Right cardiac atrium (tissue), 5 donors: ENCODE results near the gene CFAP300. TPM values are rescaled to one million over a fixed set of nuclear protein-coding genes. Genes with fewer than 3 reads are reported as not detected.

Experiments
- ATAC-seq, 2 donors: fragments of 200-7000 bp; cut with Tn5 transposase; one replicate each; pipeline versions ENCODE4 v1.8.0 to v1.9.1; 2020; ENCODE audit warnings: moderate library complexity in 2 of 2, mild to moderate bottlenecking in 1 of 2
- DNase-seq, 3 donors: peaks; one replicate each; pipeline ENCODE4 v3.0.0-alpha.2; 2020
- H3K27ac ChIP-seq: one replicate; pipeline ENCODE4 v1.5.1; 2013; ENCODE audit warnings: mild to moderate bottlenecking, low read length, control low read depth, moderate library complexity
- H3K27me3 ChIP-seq: one replicate; pipeline ENCODE4 v1.6.1; 2013; ENCODE audit not compliant: control insufficient read depth, insufficient read depth
- H3K4me1 ChIP-seq: one replicate; pipeline ENCODE4 v1.6.1; 2013; ENCODE audit warnings: low read length; ENCODE audit not compliant: control insufficient read depth, insufficient read depth
- H3K4me3 ChIP-seq: one replicate; pipeline ENCODE4 v1.5.1; 2013; ENCODE audit warnings: low read length, control low read depth
- H3K9me3 ChIP-seq: one replicate; pipeline ENCODE4 v1.6.1; 2013; ENCODE audit warnings: low read length; ENCODE audit not compliant: control insufficient read depth
- WGBS: extraction: QIAGEN DNeasy Blood & Tissue Kit; methylation state at CpG from one replicate; pipeline ENCODE4 v1.1.7; 2013; 5-methylcytosine and 5-hydroxymethylcytosine counted together
- intact Hi-C, 4 donors: fragments of 100-400 bp; cut with DNase I; formaldehyde crosslinking; loops; one replicate each; pipeline versions ENCODE4 v1.11.0 to v1.14.0; 2022 to 2023
- polyA plus RNA-seq: library from polyadenylated mRNA; stranded (reverse); fragments of 200-250 nt; gene quantifications from one replicate; pipeline ENCODE4 v1.2.3, GENCODE V29; 2013
- total RNA-seq, 4 donors: library from RNA; stranded (reverse); fragmentation: NEBNext Ultra II Directional; extraction: Animal tissue kit (Norgen Biotek cat#: 25700); gene quantifications; one replicate each; pipeline ENCODE4 v1.2.1, GENCODE V29; 2021
- donor health status: healthy with polysubstance abuse.
- donor health status: DM: no; HTN: yes; CAD: no.
- donor health status: DM: no; HTN: no; CAD: no.
- donor health status: DM: no; HTN: yes; CAD: no; lungs with severe emphysema.
- donor health status: DM: yes; HTN: yes; CAD: no.

CFAP300 gene
- total and polyA plus RNA-seq, 5 donors, result 1.1 to 1.7 (median 1.6) TPM

- WGBS, result under 1% methylated on average over 20 of the region's 20 CpGs
- Histone ChIP-seq H3K27ac (peak overlapping the region; percentile 99), H3K27me3 (no peaks in the 10 kb centered on the region), H3K9me3 (no peaks in the 10 kb centered on the region), H3K4me3 (peak overlapping the region; percentile 99), H3K4me1 (no peaks in the 10 kb centered on the region)
- intact Hi-C loops, result loop anchor here in 2 of 4 donors (10.0 kb wide), 4 partner anchors 53 to 153 kb away; no protein-coding TSS in a partner anchor
- DNase-seq (peak in 2 of 3 donors; percentile 31 to 49), ATAC-seq (peak; percentile 28 to 72)
These were observed 64.7 kb downstream of the CFAP300 start for GRCh38 chr11:102111787-102112508.

GRCh38 chr11:102112509-102112821 is 65.2 kb downstream of the CFAP300 start:
- H3K27me3 ChIP-seq, result no peaks in the 10 kb centered on the region
- H3K4me3 ChIP-seq, result peak overlapping the region; percentile 99
- H3K4me1 ChIP-seq, result peaks cover 1% of the 10 kb centered on the region
- no peak for ATAC-seq
- intact Hi-C loops, result loop anchor here in 2 of 4 donors (10.0 kb wide), 4 partner anchors 52 to 152 kb away; no protein-coding TSS in a partner anchor
- no peak for DNase-seq
- H3K27ac ChIP-seq, result peak overlapping the region; percentile 90
- WGBS, result 15% methylated on average over 5 of the region's 5 CpGs
- no peaks in the 10 kb centered on the region for H3K9me3 ChIP-seq

DNA sequence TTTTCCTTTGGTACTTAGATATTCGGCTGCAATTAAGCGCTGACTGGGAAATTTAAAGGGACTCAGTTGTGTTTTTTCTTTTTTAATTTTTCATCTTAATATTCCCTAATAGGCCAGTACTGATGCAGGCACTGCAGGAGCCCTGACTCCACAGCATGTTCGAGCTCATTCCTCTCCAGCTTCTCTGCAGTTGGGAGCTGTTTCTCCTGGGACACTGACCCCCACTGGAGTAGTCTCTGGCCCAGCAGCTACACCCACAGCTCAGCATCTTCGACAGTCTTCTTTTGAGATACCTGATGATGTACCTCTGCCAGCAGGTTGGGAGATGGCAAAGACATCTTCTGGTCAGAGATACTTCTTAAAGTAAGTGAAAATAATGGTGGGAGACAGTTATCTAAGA is 66.8 kb downstream of the CFAP300 start:
- peaks cover 1% of the 10 kb centered on the region for H3K4me1 ChIP-seq
- no peak for DNase-seq
- ATAC-seq, result no peak
- 59% methylated on average over 4 of the region's 4 CpGs for WGBS
- no peaks in the 10 kb centered on the region for H3K27me3 ChIP-seq
- no peak overlapping the region for H3K4me3 ChIP-seq
- H3K9me3 ChIP-seq, result no peaks in the 10 kb centered on the region
- intact Hi-C loops, result loop anchor here in 2 of 4 donors (10.0 kb wide), 4 partner anchors 51 to 151 kb away; no protein-coding TSS in a partner anchor
- H3K27ac ChIP-seq, result peak overlapping the region; percentile 7

GRCh38 chr11:102115557-102115956 is 68.3 kb downstream of the CFAP300 start:
- Histone ChIP-seq H3K4me3 (no peak overlapping the region), H3K9me3 (no peaks in the 10 kb centered on the region), H3K27ac (no peak overlapping the region), H3K4me1 (peaks cover 1% of the 10 kb centered on the region), H3K27me3 (no peaks in the 10 kb centered on the region)
- ATAC-seq (no peak), DNase-seq (no peak)
- intact Hi-C loops, result loop anchor here in 2 of 4 donors (10.0 kb wide), 4 partner anchors 49 to 149 kb away; no protein-coding TSS in a partner anchor

- Histone ChIP-seq H3K9me3 (no peaks in the 10 kb centered on the region), H3K4me1 (peaks cover 1% of the 10 kb centered on the region), H3K27me3 (no peaks in the 10 kb centered on the region), H3K4me3 (no peak overlapping the region), H3K27ac (no peak overlapping the region)
- ATAC-seq (no peak), DNase-seq (no peak)
- intact Hi-C loops, result loop anchor here in 2 of 4 donors (10.0 kb wide), 4 partner anchors 48 to 148 kb away; no protein-coding TSS in a partner anchor
- WGBS, result 44% methylated on average over 2 of the region's 2 CpGs
These were observed 69.4 kb downstream of the CFAP300 start for GRCh38 chr11:102116453-102117205.

GRCh38 chr11:102117472-102118113 is 70.4 kb downstream of the CFAP300 start:
- intact Hi-C loops, result loop anchor here in 2 of 4 donors (10.0 kb wide), 4 partner anchors 47 to 147 kb away; no protein-coding TSS in a partner anchor
- no peaks in the 10 kb centered on the region for H3K9me3 ChIP-seq
- H3K4me1 ChIP-seq, result peaks cover 1% of the 10 kb centered on the region
- DNase-seq, result no peak
- 25% methylated on average over 4 of the region's 4 CpGs for WGBS
- no peak overlapping the region for H3K27ac ChIP-seq
- no peak for ATAC-seq
- H3K27me3 ChIP-seq, result no peaks in the 10 kb centered on the region
- no peak overlapping the region for H3K4me3 ChIP-seq

- H3K4me3 ChIP-seq, result no peak overlapping the region
- ATAC-seq (no peak), DNase-seq (no peak)
- intact Hi-C loops, result loop anchor here in 2 of 4 donors (10.0 kb wide), 4 partner anchors 46 to 146 kb away; no protein-coding TSS in a partner anchor
- WGBS, result 51% methylated on average over 3 of the region's 3 CpGs
- H3K4me1 ChIP-seq, result peaks cover 1% of the 10 kb centered on the region
- H3K9me3 ChIP-seq, result no peaks in the 10 kb centered on the region
- H3K27me3 ChIP-seq, result no peaks in the 10 kb centered on the region
- H3K27ac ChIP-seq, result no peak overlapping the region
These were observed 71.7 kb downstream of the CFAP300 start for GRCh38 chr11:102118937-102119336.

- no peaks in the 10 kb centered on the region for H3K9me3 ChIP-seq
- H3K4me1 ChIP-seq, result peaks cover 1% of the 10 kb centered on the region
- DNase-seq (no peak), ATAC-seq (no peak)
- 39% methylated on average over 4 of the region's 4 CpGs for WGBS
- peak overlapping the region; percentile 45 for H3K27ac ChIP-seq
- intact Hi-C loops, result loop anchor here in 2 of 4 donors (10.0 kb wide), 4 partner anchors 45 to 145 kb away; no protein-coding TSS in a partner anchor
- H3K4me3 ChIP-seq, result no peak overlapping the region
- no peaks in the 10 kb centered on the region for H3K27me3 ChIP-seq
These were observed 72.8 kb downstream of the CFAP300 start for GRCh38 chr11:102119997-102120396.

DNA sequence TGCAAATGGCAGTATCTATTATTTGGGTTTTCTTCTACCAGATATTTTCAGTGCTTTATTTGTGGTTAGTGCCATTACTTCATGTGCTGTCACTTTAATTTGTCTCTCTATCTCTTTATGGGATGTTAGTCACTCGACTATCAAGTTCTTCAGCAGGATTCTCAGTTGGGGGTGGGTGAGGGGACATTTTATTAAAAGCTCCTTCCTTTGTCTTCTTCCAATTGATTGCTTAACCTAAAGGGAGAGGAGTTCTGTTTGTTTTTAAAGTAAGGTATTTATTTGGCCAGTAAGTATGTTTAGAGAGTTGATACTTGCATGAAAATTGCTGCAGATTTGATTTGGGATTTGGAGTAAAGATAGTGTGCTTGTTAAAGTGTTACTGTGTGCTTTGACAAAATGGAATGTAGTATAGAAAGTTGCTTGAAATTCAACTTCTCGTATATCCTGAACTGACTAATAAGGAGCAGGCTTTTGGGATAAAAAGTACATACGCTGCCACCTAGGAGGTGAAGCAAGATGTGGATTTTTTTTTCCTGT is 73.3 kb downstream of the CFAP300 start:
- Histone ChIP-seq H3K4me3 (no peak overlapping the region), H3K9me3 (no peaks in the 10 kb centered on the region), H3K27me3 (no peaks in the 10 kb centered on the region), H3K27ac (no peak overlapping the region), H3K4me1 (peaks cover 1% of the 10 kb centered on the region)
- WGBS, result 57% methylated on average over 3 of the region's 3 CpGs
- ATAC-seq, result no peak
- intact Hi-C loops, result no loop called here
- DNase-seq, result no peak

GRCh38 chr11:102121329-102121728 is 74.1 kb downstream of the CFAP300 start:
- Histone ChIP-seq H3K27ac (no peak overlapping the region), H3K27me3 (no peaks in the 10 kb centered on the region), H3K4me1 (peaks cover 1% of the 10 kb centered on the region), H3K4me3 (no peak overlapping the region), H3K9me3 (no peaks in the 10 kb centered on the region)
- 92% methylated on average over 2 of the region's 2 CpGs for WGBS
- DNase-seq (no peak), ATAC-seq (peak in 1 of 2 donors; percentile 20)
- intact Hi-C loops, result no loop called here
